OCI-LY3 (cell line): ENCODE results near the gene PKLR.

ENCODE experiments used
- CTCF ChIP-seq: fragments of 200-600, 300-600 bp; sonication (generic); IDR thresholded peaks from 2 replicates; pipeline ENCODE4 v1.5.1; 2014; ENCODE audit warnings: antibody characterized with exemption, low read length, low read depth
- EZH2phosphoT487 ChIP-seq: fragments of 200-600 bp; shearing (Covaris generic); IDR thresholded peaks from 2 replicates; pipeline ENCODE4 v1.6.1; 2018; ENCODE audit warnings: antibody characterized with exemption, mixed run types, low read depth

- TF ChIP-seq CTCF (no peak), EZH2phosphoT487 (no peak)
Measured at GRCh38 chr1:155255243-155256007, 45.8 kb downstream of the PKLR start, which contains the start of gene ENTREP3.
